Neuronal stem cell (in vitro differentiated cells): ENCODE measurements around the gene VWA8.
"Not testable (repeated sequence)": the region's sequence is repeated elsewhere in the genome, so short reads cannot be mapped to it uniquely, and the experiment has no call there.

ENCODE experiments used
- DNase-seq: peaks from one replicate; pipeline ENCODE4 v3.0.0-alpha.2; 2013; ENCODE audit warnings: low spot score
- H2AFZ ChIP-seq: one replicate; pipeline ENCODE4 v1.6.1; 2013; ENCODE audit warnings: mild to moderate bottlenecking, low read length, inconsistent platforms
- H2AK5ac ChIP-seq: 2 replicates; pipeline ENCODE4 v1.6.1; 2013; ENCODE audit warnings: low read depth, mild to moderate bottlenecking, inconsistent platforms, low read length, moderate library complexity, mixed read lengths
- H2BK120ac ChIP-seq: 2 replicates; pipeline ENCODE4 v1.6.1; 2013; ENCODE audit warnings: low read depth, mild to moderate bottlenecking, inconsistent platforms, low read length, moderate library complexity, mixed read lengths
- H2BK12ac ChIP-seq: one replicate; pipeline ENCODE4 v1.6.1; 2013; ENCODE audit warnings: low read length, inconsistent platforms
- H2BK15ac ChIP-seq: 2 replicates; pipeline ENCODE4 v1.6.1; 2013; ENCODE audit warnings: mild to moderate bottlenecking, low read length, inconsistent platforms, mixed read lengths
- H2BK5ac ChIP-seq: one replicate; pipeline ENCODE4 v1.6.1; 2013; ENCODE audit warnings: inconsistent platforms, mild to moderate bottlenecking, low read length, moderate library complexity
- H3K14ac ChIP-seq: one replicate; pipeline ENCODE4 v1.6.1; 2013; ENCODE audit warnings: low read length, inconsistent platforms
- H3K18ac ChIP-seq: 2 replicates; pipeline ENCODE4 v1.6.1; 2013; ENCODE audit warnings: low read length, inconsistent platforms
- H3K23ac ChIP-seq: 2 replicates; pipeline ENCODE4 v1.6.1; 2013; ENCODE audit warnings: low read depth, mild to moderate bottlenecking, mixed read lengths, low read length, inconsistent platforms; ENCODE audit not compliant: poor library complexity
- H3K27ac ChIP-seq: replicated peaks from 3 replicates; pipeline ENCODE4 v1.5.1; 2013; ENCODE audit warnings: low read length, inconsistent platforms
- H3K27me3 ChIP-seq, 3 experiments: 2 replicates each; pipeline ENCODE4 v1.6.1; 2013; ENCODE audit warnings: low read length in 3 of 3, mild to moderate bottlenecking in 2 of 3, inconsistent platforms in 1 of 3, low read depth in 1 of 3, mixed read lengths in 1 of 3, moderate library complexity in 1 of 3; ENCODE audit not compliant: control insufficient read depth in 3 of 3, insufficient read depth in 3 of 3
- H3K36me3 ChIP-seq, 2 donors: replicated peaks in 1 of 2; 2 replicates each; pipeline ENCODE4 v1.6.1; 2013; ENCODE audit warnings: low read length in 2 of 2; ENCODE audit not compliant: control insufficient read depth in 2 of 2, insufficient read depth in 2 of 2
- H3K4ac ChIP-seq: 2 replicates; pipeline ENCODE4 v1.6.1; 2013; ENCODE audit warnings: inconsistent platforms, mild to moderate bottlenecking, low read length, moderate library complexity
- H3K4me1 ChIP-seq, 2 donors: 1 replicate in 1 of 2; 2 replicates in 1 of 2; pipeline ENCODE4 v1.6.1; 2013; ENCODE audit warnings: low read length in 2 of 2, low read depth in 1 of 2; ENCODE audit not compliant: control insufficient read depth in 2 of 2, insufficient read depth in 1 of 2
- H3K4me2 ChIP-seq: one replicate; pipeline ENCODE4 v1.6.1; 2013; ENCODE audit warnings: mild to moderate bottlenecking, low read length, inconsistent platforms; ENCODE audit not compliant: insufficient read depth, poor library complexity, severe bottlenecking
- H3K4me3 ChIP-seq, 2 donors: 2 replicates each; pipeline ENCODE4 v1.5.1; 2013; ENCODE audit warnings: low read length in 2 of 2, mild to moderate bottlenecking in 2 of 2, inconsistent platforms in 1 of 2, moderate library complexity in 1 of 2
- H3K79me1 ChIP-seq: one replicate; pipeline ENCODE4 v1.6.1; 2013; ENCODE audit warnings: low read depth, mild to moderate bottlenecking, inconsistent platforms, low read length, moderate library complexity
- H3K9ac ChIP-seq: one replicate; pipeline ENCODE4 v1.6.1; 2013; ENCODE audit warnings: mild to moderate bottlenecking, low read depth, low read length, inconsistent platforms; ENCODE audit not compliant: poor library complexity
- H3K9me3 ChIP-seq, 2 donors: replicated peaks in 1 of 2; 2 replicates each; pipeline versions ENCODE3 to v1.6.1; 2013; ENCODE audit warnings: low read length in 2 of 2, mild to moderate bottlenecking in 2 of 2, inconsistent platforms in 1 of 2, low read depth in 1 of 2, mixed read lengths in 1 of 2, moderate library complexity in 1 of 2; ENCODE audit not compliant: control insufficient read depth in 2 of 2, insufficient read depth in 1 of 2
- H4K8ac ChIP-seq: one replicate; pipeline ENCODE4 v1.6.1; 2013; ENCODE audit warnings: low read depth, mild to moderate bottlenecking, inconsistent platforms, low read length, moderate library complexity
- H4K91ac ChIP-seq: one replicate; pipeline ENCODE4 v1.6.1; 2013; ENCODE audit warnings: low read length, low read depth, mild to moderate bottlenecking, inconsistent platforms; ENCODE audit not compliant: poor library complexity
- WGBS, 2 donors: extraction: QIAGEN DNeasy Blood & Tissue Kit; methylation state at CpG; one replicate each; pipeline ENCODE4 v1.1.7; 2013; ENCODE audit warnings: missing lambda C conversion rate in 2 of 2, mixed read lengths in 1 of 2; ENCODE audit not compliant: insufficient read length in 2 of 2, insufficient replicate concordance in 1 of 2; ENCODE audit errors: extremely low coverage in 2 of 2; 5-methylcytosine and 5-hydroxymethylcytosine counted together

The VWA8 gene

DNA sequence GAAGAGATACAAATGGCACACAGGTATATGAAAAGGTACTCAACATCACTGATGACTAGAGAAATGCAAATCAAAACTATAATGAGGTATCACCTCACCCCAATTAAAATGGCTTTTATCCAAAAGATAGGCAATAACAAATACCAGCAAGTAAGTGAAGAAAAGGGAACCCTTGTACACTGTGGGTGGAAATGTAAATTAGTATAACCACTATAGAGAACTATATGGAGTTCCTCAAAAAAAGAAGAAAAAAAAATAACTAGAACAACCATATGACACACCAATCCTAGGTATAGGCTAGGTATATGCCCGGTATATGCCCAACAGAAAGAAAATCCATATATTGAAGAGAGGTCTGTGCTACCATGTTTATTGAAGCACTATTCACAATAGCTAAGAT, 150.9 kb downstream of the VWA8 start:
- Histone ChIP-seq H4K91ac (no peak overlapping the region), H3K18ac (no peak overlapping the region), H3K4ac (no peak overlapping the region), H4K8ac (no peak overlapping the region), H3K79me1 (no peaks in the 10 kb centered on the region), H2AFZ (no peak overlapping the region), H2AK5ac (no peak overlapping the region), H3K4me3 (no peak overlapping the region), H3K9me3 (no peaks in the 10 kb centered on the region), H3K36me3 (peaks cover 0 to 17% of the 10 kb centered on the region in 2 donors), H2BK15ac (no peak overlapping the region), H3K27ac (no peak overlapping the region), H3K4me1 (no peaks in the 10 kb centered on the region), H2BK5ac (no peak overlapping the region), H3K23ac (no peak overlapping the region), H3K27me3 (no peaks in the 10 kb centered on the region), H3K9ac (no peak overlapping the region), H3K14ac (no peak overlapping the region), H2BK120ac (no peak overlapping the region), H3K4me2 (no peak overlapping the region), H2BK12ac (no peak overlapping the region)
- DNase-seq, result no peak
- WGBS, 2 donors, result no CpG with 5 or more reads among the region's 1 CpG

GRCh38 chr13:41803445-41803735, 157.5 kb downstream of the VWA8 start:
- not testable (repeated sequence) for H3K27me3 ChIP-seq, H3K4me3 ChIP-seq, H2BK120ac ChIP-seq, H3K18ac ChIP-seq, H3K14ac ChIP-seq, H3K36me3 ChIP-seq, H3K23ac ChIP-seq, H4K8ac ChIP-seq, H4K91ac ChIP-seq, H2BK5ac ChIP-seq, H3K9ac ChIP-seq, H2AK5ac ChIP-seq, H2AFZ ChIP-seq, H2BK15ac ChIP-seq, H2BK12ac ChIP-seq, DNase-seq, H3K79me1 ChIP-seq, H3K4ac ChIP-seq, H3K4me2 ChIP-seq, H3K27ac ChIP-seq, H3K4me1 ChIP-seq
- no CpG with 5 or more reads among the region's 3 CpGs for WGBS, 2 donors
- peaks cover 3 to 15% of the 10 kb centered on the region in 2 donors for H3K9me3 ChIP-seq

- Histone ChIP-seq H3K9me3 (peaks cover 3 to 15% of the 10 kb centered on the region in 2 donors), H2AK5ac (no peak overlapping the region), H2BK15ac (no peak overlapping the region), H2BK120ac (no peak overlapping the region), H4K91ac (no peak overlapping the region), H2BK5ac (no peak overlapping the region), H2AFZ (no peak overlapping the region), H3K27me3 (no peaks in the 10 kb centered on the region), H3K23ac (no peak overlapping the region), H3K4me1 (peaks cover 0 to 6% of the 10 kb centered on the region in 2 donors), H4K8ac (no peak overlapping the region), H3K36me3 (peaks cover 2 to 8% of the 10 kb centered on the region in 2 donors), H3K4ac (no peak overlapping the region), H3K4me3 (no peak overlapping the region), H3K79me1 (no peaks in the 10 kb centered on the region), H2BK12ac (no peak overlapping the region), H3K9ac (no peak overlapping the region), H3K14ac (no peak overlapping the region), H3K18ac (no peak overlapping the region), H3K4me2 (no peak overlapping the region), H3K27ac (no peak overlapping the region)
- no peak for DNase-seq
- no CpG with 5 or more reads among the region's 1 CpG for WGBS, 2 donors
Measured at GRCh38 chr13:41802684-41803444, 158.0 kb downstream of the VWA8 start.

- H2BK15ac ChIP-seq, result no peak overlapping the region
- no peak overlapping the region for H3K18ac ChIP-seq
- H2BK12ac ChIP-seq, result no peak overlapping the region
- H3K27ac ChIP-seq, result no peak overlapping the region
- no peak overlapping the region for H3K14ac ChIP-seq
- peaks cover 0 to 6% of the 10 kb centered on the region in 2 donors for H3K4me1 ChIP-seq
- peaks cover 3 to 15% of the 10 kb centered on the region in 2 donors for H3K9me3 ChIP-seq
- no peaks in the 10 kb centered on the region for H3K27me3 ChIP-seq
- WGBS, 2 donors, result no CpG with 5 or more reads among the region's 2 CpGs
- H3K9ac ChIP-seq, result no peak overlapping the region
- no peaks in the 10 kb centered on the region for H3K79me1 ChIP-seq
- no peak overlapping the region for H3K4me2 ChIP-seq
- no peak overlapping the region for H4K8ac ChIP-seq
- H3K36me3 ChIP-seq, result peaks cover 2% of the 10 kb centered on the region in 2 donors
- H3K4me3 ChIP-seq, result no peak overlapping the region
- H3K23ac ChIP-seq, result no peak overlapping the region
- no peak overlapping the region for H2AK5ac ChIP-seq
- no peak overlapping the region for H4K91ac ChIP-seq
- H2BK5ac ChIP-seq, result no peak overlapping the region
- no peak for DNase-seq
- no peak overlapping the region for H2AFZ ChIP-seq
- no peak overlapping the region for H3K4ac ChIP-seq
- H2BK120ac ChIP-seq, result no peak overlapping the region
Measured at GRCh38 chr13:41802043-41802683, 158.7 kb downstream of the VWA8 start.
